Measurements from ENCODE around the gene CLUH.

Gene CLUH

DNA sequence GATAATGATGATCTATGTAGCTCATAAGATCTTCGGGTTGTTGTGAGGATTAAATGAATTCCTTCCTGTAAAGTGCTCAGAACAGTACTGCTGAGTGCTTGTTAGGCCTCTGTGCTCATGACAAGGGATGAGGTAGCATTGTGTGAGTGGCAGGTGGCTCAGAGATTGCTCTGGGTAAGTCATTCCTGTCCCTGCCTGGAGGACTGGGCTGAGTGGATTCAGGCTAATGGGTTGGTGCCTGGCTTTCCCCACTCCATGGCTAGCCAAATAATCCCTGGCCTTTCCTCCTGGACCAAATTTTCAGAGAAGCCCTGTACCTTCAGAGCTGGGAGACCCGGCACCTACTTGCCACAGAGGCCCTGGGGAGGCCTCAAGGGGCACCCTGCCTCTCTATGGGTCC is 39.2 kb upstream of the CLUH start:
- H3K27me3 ChIP-seq (ENCODE audit: low read depth, low read length), result no peaks in the 10 kb centered on the region
- H3K4me3 ChIP-seq (ENCODE audit: low read length), result no peak overlapping the region
- no peak overlapping the region for H3K9ac ChIP-seq (ENCODE audit: low read length)
- no peak overlapping the region for H2AFZ ChIP-seq (ENCODE audit: low read depth, low read length)
- TF ChIP-seq, protein P1, sequence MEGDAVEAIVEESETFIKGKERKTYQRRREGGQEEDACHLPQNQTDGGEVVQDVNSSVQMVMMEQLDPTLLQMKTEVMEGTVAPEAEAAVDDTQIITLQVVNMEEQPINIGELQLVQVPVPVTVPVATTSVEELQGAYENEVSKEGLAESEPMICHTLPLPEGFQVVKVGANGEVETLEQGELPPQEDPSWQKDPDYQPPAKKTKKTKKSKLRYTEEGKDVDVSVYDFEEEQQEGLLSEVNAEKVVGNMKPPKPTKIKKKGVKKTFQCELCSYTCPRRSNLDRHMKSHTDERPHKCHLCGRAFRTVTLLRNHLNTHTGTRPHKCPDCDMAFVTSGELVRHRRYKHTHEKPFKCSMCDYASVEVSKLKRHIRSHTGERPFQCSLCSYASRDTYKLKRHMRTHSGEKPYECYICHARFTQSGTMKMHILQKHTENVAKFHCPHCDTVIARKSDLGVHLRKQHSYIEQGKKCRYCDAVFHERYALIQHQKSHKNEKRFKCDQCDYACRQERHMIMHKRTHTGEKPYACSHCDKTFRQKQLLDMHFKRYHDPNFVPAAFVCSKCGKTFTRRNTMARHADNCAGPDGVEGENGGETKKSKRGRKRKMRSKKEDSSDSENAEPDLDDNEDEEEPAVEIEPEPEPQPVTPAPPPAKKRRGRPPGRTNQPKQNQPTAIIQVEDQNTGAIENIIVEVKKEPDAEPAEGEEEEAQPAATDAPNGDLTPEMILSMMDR (IDR thresholded peaks at IDR 0.05; ENCODE audit: low read depth, low read length), result no peak
- TF ChIP-seq EZH2phosphoT487 (IDR thresholded peaks at IDR 0.05; ENCODE audit: low read depth), result no peak
- H3K9me3 ChIP-seq (ENCODE audit: insufficient read depth, low read length), result no peaks in the 10 kb centered on the region
- H3K4me1 ChIP-seq (ENCODE audit: low read length), result no peaks in the 10 kb centered on the region
- H3K4me2 ChIP-seq (ENCODE audit: low read length), result no peak overlapping the region
- no peaks in the 10 kb centered on the region for H3K79me2 ChIP-seq (ENCODE audit: low read length)
- H4K20me1 ChIP-seq (ENCODE audit: insufficient read depth, low read length), result no peaks in the 10 kb centered on the region
- no peaks in the 10 kb centered on the region for H3K36me3 ChIP-seq (replicated peaks; ENCODE audit: low read depth, low read length)
- H3K27ac ChIP-seq (ENCODE audit: low read length), result no peak overlapping the region

DNA sequence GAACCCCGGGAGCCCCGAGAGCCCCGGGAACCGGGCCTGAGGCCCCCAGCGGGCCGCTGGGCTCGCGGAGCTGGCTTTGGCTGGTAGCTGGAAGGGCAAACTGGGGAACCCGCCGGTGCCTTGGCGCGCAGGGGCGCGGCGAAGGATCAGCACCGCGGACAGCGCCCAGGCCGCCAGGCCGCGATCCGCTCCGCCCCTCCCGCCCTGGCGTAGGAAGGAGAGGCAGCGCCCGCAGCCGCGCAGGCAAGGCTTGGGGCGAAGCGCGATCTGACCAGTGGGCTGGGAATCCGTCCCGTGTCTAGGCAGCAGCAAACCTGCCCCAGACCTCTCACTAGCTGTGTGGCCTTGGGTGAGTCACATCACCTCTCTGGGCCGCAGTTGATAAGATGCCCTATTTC is 38.2 kb upstream of the CLUH start:
- Histone ChIP-seq H2AFZ (ENCODE audit: low read depth, low read length) (no peak overlapping the region), H4K20me1 (ENCODE audit: insufficient read depth, low read length) (no peaks in the 10 kb centered on the region), H3K4me3 (ENCODE audit: low read length) (no peak overlapping the region), H3K9ac (ENCODE audit: low read length) (no peak overlapping the region), H3K36me3 (replicated peaks; ENCODE audit: low read depth, low read length) (no peaks in the 10 kb centered on the region), H3K27me3 (ENCODE audit: low read depth, low read length) (no peaks in the 10 kb centered on the region), H3K27ac (ENCODE audit: low read length) (no peak overlapping the region), H3K4me2 (ENCODE audit: low read length) (no peak overlapping the region), H3K4me1 (ENCODE audit: low read length) (no peaks in the 10 kb centered on the region), H3K9me3 (ENCODE audit: insufficient read depth, low read length) (no peaks in the 10 kb centered on the region), H3K79me2 (ENCODE audit: low read length) (no peaks in the 10 kb centered on the region)
- TF ChIP-seq, protein P1 (IDR thresholded peaks at IDR 0.05; ENCODE audit: low read depth, low read length), result no peak
- TF ChIP-seq EZH2phosphoT487 (IDR thresholded peaks at IDR 0.05; ENCODE audit: low read depth), result no peak

DNA sequence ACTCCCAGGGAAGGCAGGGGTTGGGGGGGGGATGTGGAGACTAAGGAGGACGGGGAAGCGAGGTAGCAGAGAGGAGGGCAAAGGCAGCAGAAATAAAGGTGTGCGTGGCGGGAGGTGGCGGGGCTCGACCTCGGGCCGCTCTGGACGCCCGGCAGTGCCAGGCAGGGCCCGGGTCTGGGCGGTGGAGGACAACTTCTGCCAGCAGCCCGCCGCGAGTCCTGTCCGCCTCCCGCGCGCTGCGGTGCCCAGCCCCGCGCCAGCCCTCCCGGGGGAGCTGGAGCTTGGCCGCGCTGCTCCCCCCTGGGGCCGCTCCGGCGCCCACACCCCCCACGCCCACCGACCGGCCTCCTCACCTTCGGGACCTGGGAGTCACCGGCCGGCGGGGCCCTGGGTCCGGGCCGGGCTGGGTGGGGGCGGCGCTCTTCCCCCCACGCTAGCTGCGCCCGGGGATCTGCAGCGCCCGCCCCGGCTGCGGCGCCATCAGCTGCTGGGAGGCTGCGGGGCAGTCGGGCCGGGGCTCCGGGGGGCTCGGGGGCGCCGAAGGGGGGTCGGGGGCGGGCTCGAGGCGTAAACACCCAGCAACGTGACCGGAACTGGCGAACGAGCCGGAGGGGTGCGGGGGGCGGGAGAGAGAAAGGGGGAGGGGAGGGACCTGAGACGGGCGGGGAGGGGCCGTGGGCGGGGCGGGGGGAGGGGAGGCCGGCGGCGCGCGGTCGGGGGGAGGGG is 37.7 kb upstream of the CLUH start, which contains the start of gene CCDC92B:
Gene CCDC92B, minus strand, starts transcription at position 595 of the 726 bp plus-strand sequence. CDS start 14,507 bp downstream, outside the sequence.
- H3K9me3 ChIP-seq (ENCODE audit: insufficient read depth, low read length), result no peaks in the 10 kb centered on the region
- no peak within 1 kb of the TSS for H3K4me3 ChIP-seq (ENCODE audit: low read length)
- no peak within 1 kb of the TSS for H3K27ac ChIP-seq (ENCODE audit: low read length)
- H2AFZ ChIP-seq (ENCODE audit: low read depth, low read length), result no peak within 1 kb of the TSS
- no peaks in the 10 kb centered on the region for H3K36me3 ChIP-seq (replicated peaks; ENCODE audit: low read depth, low read length)
- TF ChIP-seq, protein P1 (IDR thresholded peaks at IDR 0.05; ENCODE audit: low read depth, low read length), result no peak
- no peak for TF ChIP-seq EZH2phosphoT487 (IDR thresholded peaks at IDR 0.05; ENCODE audit: low read depth)
- H3K9ac ChIP-seq (ENCODE audit: low read length), result no peak within 1 kb of the TSS
- H3K4me2 ChIP-seq (ENCODE audit: low read length), result no peak within 1 kb of the TSS
- no peaks in the 10 kb centered on the region for H3K27me3 ChIP-seq (ENCODE audit: low read depth, low read length)
- H4K20me1 ChIP-seq (ENCODE audit: insufficient read depth, low read length), result no peaks in the 10 kb centered on the region
- no peaks in the 10 kb centered on the region for H3K79me2 ChIP-seq (ENCODE audit: low read length)
- no peaks in the 10 kb centered on the region for H3K4me1 ChIP-seq (ENCODE audit: low read length)

DNA sequence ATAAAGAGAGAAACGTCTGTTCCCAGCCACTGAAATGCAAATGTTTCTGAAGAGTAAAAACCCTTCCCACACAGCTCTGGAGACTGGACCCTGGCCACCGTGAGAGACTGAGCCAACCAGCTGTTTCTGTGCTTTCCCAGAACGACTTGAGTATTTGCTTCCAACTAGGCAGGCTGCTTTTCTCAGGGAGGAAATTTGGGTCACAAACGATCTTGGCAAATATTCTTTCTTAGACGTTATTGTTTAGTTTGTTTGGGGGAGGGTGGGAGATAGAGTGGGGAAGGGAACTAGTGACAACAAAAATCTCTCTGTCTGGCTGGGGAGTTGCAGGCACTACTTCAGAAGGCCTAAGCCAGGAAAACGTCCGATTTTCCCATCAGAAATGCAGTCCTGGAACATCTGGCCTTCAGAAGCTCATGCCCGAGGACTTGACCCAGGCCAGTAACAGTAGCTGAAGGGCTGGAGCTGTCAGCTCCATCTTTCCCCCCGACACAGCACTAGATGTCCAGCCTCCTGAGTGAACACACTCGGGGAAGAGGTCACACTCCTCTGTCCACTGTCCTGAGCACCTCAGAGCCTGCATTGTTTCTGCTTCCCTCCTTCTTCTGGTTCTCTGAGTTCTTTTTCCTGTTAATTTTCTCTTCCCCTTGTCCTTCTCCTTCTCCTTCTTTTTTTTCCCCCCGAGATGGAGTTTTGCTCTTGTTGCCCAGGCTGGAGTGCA is 33.9 kb upstream of the CLUH start:
- H3K9me3 ChIP-seq (ENCODE audit: insufficient read depth, low read length), result no peaks in the 10 kb centered on the region
- no peak overlapping the region for H3K9ac ChIP-seq (ENCODE audit: low read length)
- H3K4me1 ChIP-seq (ENCODE audit: low read length), result no peaks in the 10 kb centered on the region
- H4K20me1 ChIP-seq (ENCODE audit: insufficient read depth, low read length), result no peaks in the 10 kb centered on the region
- H3K27ac ChIP-seq (ENCODE audit: low read length), result no peak overlapping the region
- no peaks in the 10 kb centered on the region for H3K36me3 ChIP-seq (replicated peaks; ENCODE audit: low read depth, low read length)
- H3K4me3 ChIP-seq (ENCODE audit: low read length), result no peak overlapping the region
- H3K27me3 ChIP-seq (ENCODE audit: low read depth, low read length), result no peaks in the 10 kb centered on the region
- no peak overlapping the region for H2AFZ ChIP-seq (ENCODE audit: low read depth, low read length)
- no peaks in the 10 kb centered on the region for H3K79me2 ChIP-seq (ENCODE audit: low read length)
- no peak for TF ChIP-seq EZH2phosphoT487 (IDR thresholded peaks at IDR 0.05; ENCODE audit: low read depth)
- TF ChIP-seq, protein P1 (IDR thresholded peaks at IDR 0.05; ENCODE audit: low read depth, low read length), result no peak
- no peak overlapping the region for H3K4me2 ChIP-seq (ENCODE audit: low read length)
